H1 (cell line): ENCODE measurements around the gene DDX51. TPM values are rescaled to one million over a fixed set of nuclear protein-coding genes. Genes with fewer than 3 reads are reported as not detected.

ENCODE experiments used
- CTCF ChIA-PET: fragments of 300-600 bp; sonication (Branson Sonifier 250); formaldehyde crosslinking; loops from one replicate; lab custom pipeline; 2021; ENCODE audit not compliant: partially characterized antibody; lab: Charles Lee
- POLR2A ChIA-PET: fragments of 300-600 bp; sonication (Branson Sonifier 250); formaldehyde crosslinking; loops from one replicate; lab custom pipeline; 2021; ENCODE audit warnings: inconsistent platforms; ENCODE audit not compliant: partially characterized antibody; lab: Charles Lee
- DNase-seq, 2 experiments: peaks; one replicate each; pipeline versions ENCODE4 v3.0.0 to v3.0.0-alpha.2; 2010 to 2022; ENCODE audit warnings: low spot score in 2 of 2, low read depth in 1 of 2, mixed read lengths in 1 of 2
- FAIRE-seq: peaks from 2 replicates; lab custom pipeline; 2011; peaks lifted over from hg19 to GRCh38; lab: Jason Lieb, UNC
- H2AFZ ChIP-seq: 2 replicates; pipeline ENCODE4 v1.8.1; 2012; ENCODE audit warnings: low read length, inconsistent platforms
- H2AK5ac ChIP-seq: 2 replicates; pipeline ENCODE4 v1.6.1; 2013; ENCODE audit warnings: low read depth, low read length
- H2BK120ac ChIP-seq: replicated peaks from 2 replicates; pipeline ENCODE3; 2013; ENCODE audit warnings: low read depth, low read length, inconsistent platforms
- H2BK12ac ChIP-seq: 2 replicates; pipeline ENCODE4 v1.6.1; 2013; ENCODE audit warnings: low read depth, low read length
- H2BK15ac ChIP-seq: 2 replicates; pipeline ENCODE4 v1.6.1; 2013; ENCODE audit warnings: low read length
- H2BK20ac ChIP-seq: 2 replicates; pipeline ENCODE4 v1.6.1; 2013; ENCODE audit warnings: low read length
- H2BK5ac ChIP-seq: 2 replicates; pipeline ENCODE4 v1.6.1; 2013; ENCODE audit warnings: low read depth, low read length
- H3K14ac ChIP-seq: 2 replicates; pipeline ENCODE4 v1.6.1; 2013; ENCODE audit warnings: inconsistent platforms; ENCODE audit not compliant: insufficient read length
- H3K18ac ChIP-seq: 2 replicates; pipeline ENCODE4 v1.6.1; 2013; ENCODE audit warnings: low read length; ENCODE audit errors: extremely low read depth
- H3K23ac ChIP-seq: 2 replicates; pipeline ENCODE4 v1.6.1; 2013; ENCODE audit warnings: inconsistent platforms; ENCODE audit not compliant: insufficient read length
- H3K23me2 ChIP-seq: 2 replicates; pipeline ENCODE4 v1.6.1; 2013; ENCODE audit warnings: low read depth, low read length
- H3K27ac ChIP-seq: 2 replicates; pipeline ENCODE4 v1.6.1; 2011; ENCODE audit warnings: low read depth, low read length, inconsistent platforms
- H3K27me3 ChIP-seq, 4 experiments: replicated peaks in 1 of 4; 1 replicate in 1 of 4; 2 replicates in 3 of 4; pipeline versions ENCODE4 v1.6.1 to v1.8.1; 2011 to 2013; ENCODE audit warnings: low read length in 3 of 4, mild to moderate bottlenecking in 3 of 4, inconsistent platforms in 2 of 4, mixed read lengths in 2 of 4, moderate library complexity in 1 of 4; ENCODE audit not compliant: control insufficient read depth in 3 of 4, insufficient read depth in 3 of 4; ENCODE audit errors: extremely low read depth in 1 of 4
- H3K36me3 ChIP-seq, 4 experiments: 2 replicates each; pipeline versions ENCODE4 v1.6.1 to v1.8.1; 2011 to 2013; ENCODE audit warnings: mild to moderate bottlenecking in 4 of 4, low read length in 3 of 4, moderate library complexity in 2 of 4, control low read depth in 1 of 4, inconsistent platforms in 1 of 4; ENCODE audit not compliant: insufficient read depth in 4 of 4, control insufficient read depth in 2 of 4
- H3K4ac ChIP-seq: replicated peaks from 2 replicates; pipeline ENCODE3; 2013; ENCODE audit warnings: low read length, low read depth, mixed read lengths, inconsistent platforms; ENCODE audit not compliant: insufficient read length
- H3K4me1 ChIP-seq, 4 experiments: replicated peaks in 1 of 4; 1 replicate in 1 of 4; 2 replicates in 3 of 4; pipeline versions ENCODE4 v1.6.1 to v1.8.1; 2011 to 2013; ENCODE audit warnings: low read length in 3 of 4, inconsistent platforms in 2 of 4, mixed read lengths in 1 of 4; ENCODE audit not compliant: insufficient read depth in 4 of 4, control insufficient read depth in 3 of 4
- H3K4me2 ChIP-seq, 2 experiments: 2 replicates each; pipeline versions ENCODE4 v1.6.1 to v1.8.1; 2011 to 2013; ENCODE audit warnings: low read depth in 2 of 2, low read length in 2 of 2, control low read depth in 1 of 2, inconsistent platforms in 1 of 2, mild to moderate bottlenecking in 1 of 2; ENCODE audit not compliant: insufficient read depth in 1 of 2
- H3K4me3 ChIP-seq, 4 experiments: fragments of 200-600, 300-600 bp in 1 of 4; sonication (generic), shearing (Covaris generic), sonication (Bioruptor Twin) in 1 of 4; 2 replicates each; pipeline versions ENCODE4 v1.5.1 to v1.8.1; 2011 to 2016; ENCODE audit warnings: low read length in 4 of 4, low read depth in 3 of 4, control low read depth in 2 of 4, inconsistent platforms in 2 of 4, mild to moderate bottlenecking in 2 of 4, mixed read lengths in 1 of 4, moderate library complexity in 1 of 4; ENCODE audit not compliant: insufficient read depth in 2 of 4; ENCODE audit errors: extremely low read depth in 1 of 4
- H3K56ac ChIP-seq: replicated peaks from 2 replicates; pipeline ENCODE3; 2013; ENCODE audit warnings: low read depth, mild to moderate bottlenecking, mixed read lengths, low read length, inconsistent platforms; ENCODE audit not compliant: insufficient read length
- H3K79me1 ChIP-seq: 2 replicates; pipeline ENCODE4 v1.6.1; 2013; ENCODE audit warnings: low read depth, low read length, control low read depth
- H3K79me2 ChIP-seq, 2 experiments: 2 replicates each; pipeline versions ENCODE4 v1.6.1 to v1.8.1; 2012 to 2013; ENCODE audit warnings: low read length in 2 of 2, mild to moderate bottlenecking in 2 of 2, inconsistent platforms in 1 of 2; ENCODE audit not compliant: insufficient read depth in 2 of 2, control insufficient read depth in 1 of 2
- H3K9ac ChIP-seq, 4 experiments: replicated peaks in 1 of 4; 1 replicate in 1 of 4; 2 replicates in 3 of 4; pipeline versions ENCODE4 v1.6.1 to v1.8.1; 2011 to 2013; ENCODE audit warnings: low read depth in 3 of 4, low read length in 3 of 4, control low read depth in 2 of 4, mild to moderate bottlenecking in 2 of 4, moderate library complexity in 2 of 4, inconsistent platforms in 1 of 4; ENCODE audit errors: extremely low read depth in 1 of 4
- H3K9me3 ChIP-seq, 2 experiments: 2 replicates each; pipeline versions ENCODE4 v1.6.1 to v1.8.1; 2012 to 2013; ENCODE audit warnings: mild to moderate bottlenecking in 2 of 2, moderate library complexity in 2 of 2, control low read depth in 1 of 2, inconsistent platforms in 1 of 2, low read depth in 1 of 2, low read length in 1 of 2, mixed read lengths in 1 of 2; ENCODE audit not compliant: insufficient read depth in 2 of 2
- H4K20me1 ChIP-seq, 2 experiments: replicated peaks in 1 of 2; 2 replicates each; pipeline versions ENCODE3 to v1.8.1; 2011 to 2013; ENCODE audit warnings: inconsistent platforms in 2 of 2, low read length in 2 of 2, mild to moderate bottlenecking in 1 of 2; ENCODE audit not compliant: insufficient read depth in 2 of 2, control insufficient read depth in 1 of 2
- H4K5ac ChIP-seq: 2 replicates; pipeline ENCODE4 v1.6.1; 2013; ENCODE audit warnings: low read length, low read depth, mixed read lengths, inconsistent platforms; ENCODE audit not compliant: insufficient read length
- H4K8ac ChIP-seq: 2 replicates; pipeline ENCODE4 v1.8.0; 2013; ENCODE audit warnings: mild to moderate bottlenecking, moderate library complexity, low read length, inconsistent platforms; ENCODE audit not compliant: insufficient read depth; ENCODE audit errors: extremely low read depth
- H4K91ac ChIP-seq: replicated peaks from 2 replicates; pipeline ENCODE3; 2013; ENCODE audit warnings: low read length, mixed read lengths, inconsistent platforms; ENCODE audit not compliant: insufficient read length
- CBX8 ChIP-seq: fragments of 300-800, 300-1000 bp; sonication (generic); IDR thresholded peaks from 2 replicates; pipeline ENCODE4 v1.7.1; 2016; ENCODE audit warnings: low read depth, low read length, borderline replicate concordance
- CEBPB ChIP-seq: IDR thresholded peaks from 2 replicates; pipeline ENCODE4 v1.6.1; 2012; ENCODE audit warnings: low read depth, low read length
- CHD2 ChIP-seq: IDR thresholded peaks from 2 replicates; pipeline ENCODE4 v1.6.1; 2012; ENCODE audit warnings: low read length, improper control_type of control experiment
- CTCF ChIP-seq, 3 experiments: IDR thresholded peaks; 1 replicate in 2 of 3; 2 replicates in 1 of 3; pipeline versions ENCODE4 v1.5.1 to v1.6.1; 2011; ENCODE audit warnings: low read length in 3 of 3, mild to moderate bottlenecking in 3 of 3, inconsistent platforms in 2 of 3, low read depth in 1 of 3, moderate library complexity in 1 of 3; ENCODE audit not compliant: insufficient read depth in 1 of 3; ENCODE audit errors: control extremely low read depth in 1 of 3
- GABPA ChIP-seq: IDR thresholded peaks from 2 replicates; pipeline ENCODE4 v1.6.1; 2011; ENCODE audit warnings: mild to moderate bottlenecking, low read length, moderate library complexity, borderline replicate concordance; ENCODE audit not compliant: insufficient read depth
- RXRA ChIP-seq: IDR thresholded peaks from 2 replicates; pipeline ENCODE4 v1.6.1; 2011; ENCODE audit warnings: low read depth, mild to moderate bottlenecking, low read length, moderate library complexity; ENCODE audit not compliant: insufficient read depth
- SIN3A ChIP-seq, 2 experiments: IDR thresholded peaks in 1 of 2; conservative IDR thresholded peaks in 1 of 2; 2 replicates each; pipeline ENCODE4 v1.6.1; 2011 to 2012; ENCODE audit warnings: low read length in 2 of 2, improper control_type of control experiment in 1 of 2, low read depth in 1 of 2, mild to moderate bottlenecking in 1 of 2
- SUZ12 ChIP-seq: fragments of 200-600 bp; sonication (generic); IDR thresholded peaks from 2 replicates; pipeline ENCODE4 v1.6.1; 2012; ENCODE audit warnings: mild to moderate bottlenecking, inconsistent platforms, low read length, moderate library complexity, mixed read lengths
- TAF7 ChIP-seq: optimal IDR thresholded peaks from 2 replicates; pipeline ENCODE3; 2011; ENCODE audit warnings: low read depth, mild to moderate bottlenecking, inconsistent platforms, low read length, moderate library complexity, borderline replicate concordance
- TEAD4 ChIP-seq: IDR thresholded peaks from 2 replicates; pipeline ENCODE4 v1.6.1; 2012; ENCODE audit warnings: low read depth, low read length, inconsistent platforms, mixed read lengths
- WGBS, 2 experiments: shearing (Covaris generic) in 1 of 2; methylation state at CpG; one replicate each; pipeline versions ENCODE4 v1.1.6 to v1.1.7; 2013 to 2015; ENCODE audit warnings: low lambda C conversion rate in 2 of 2, mixed read lengths in 2 of 2, inconsistent platforms in 1 of 2, low coverage in 1 of 2, missing lambda C conversion rate in 1 of 2; ENCODE audit not compliant: insufficient replicate concordance in 2 of 2, insufficient coverage in 1 of 2, insufficient read length in 1 of 2; ENCODE audit errors: extremely low coverage in 1 of 2, missing lambda C conversion rate in 1 of 2; 5-methylcytosine and 5-hydroxymethylcytosine counted together
- polyA plus RNA-seq, 7 experiments: library from polyadenylated mRNA; depleted of rRNA in 3 of 7; stranded (reverse) in 5 of 7; unstranded in 2 of 7; fragments of >200 nt in 5 of 7; fragments of 200-250 nt in 2 of 7; gene quantifications; 1 replicate in 5 of 7; 2 replicates in 1 of 7; 4 replicates in 1 of 7; pipeline versions ENCODE4 v1.2.1 to v1.2.3, GENCODE V29; 2011 to 2013; ENCODE audit warnings: missing spikeins in 2 of 7, mixed read lengths in 2 of 7
- total RNA-seq: library from RNA; stranded (reverse); fragmentation: NEBNext Ultra II Directional; extraction: Animal tissue kit (Norgen Biotek cat#: 25700); gene quantifications from 2 replicates; pipeline ENCODE4 v1.2.1, GENCODE V29; 2021

Gene DDX51
- total and polyA plus RNA-seq, 2 of the 8 experiments (the other 6 are each of a cell fraction or from before 2014, with no cell fraction given): 11.2 to 24.4 TPM

DNA sequence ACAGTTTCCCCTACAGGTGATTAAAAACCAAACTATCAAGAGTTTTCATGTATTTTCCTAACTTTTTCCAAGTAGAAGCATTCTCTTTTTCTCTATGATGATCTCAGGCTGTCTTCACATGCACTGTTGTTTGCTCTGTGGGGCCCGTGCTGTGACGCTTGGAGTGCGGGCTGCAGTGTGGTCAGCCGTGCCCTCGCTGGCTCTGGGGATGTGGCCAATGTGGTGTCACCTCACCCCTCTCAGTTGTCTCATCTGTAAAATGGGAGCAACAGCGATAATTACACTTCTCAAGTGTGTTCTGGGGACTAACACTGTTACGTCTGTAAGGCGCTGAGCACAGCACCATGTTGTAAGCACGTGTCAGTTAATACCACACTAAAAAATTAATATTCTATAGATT is 28.6 kb downstream of the DDX51 start:
- no peak overlapping the region for H3K4ac ChIP-seq
- H2BK120ac ChIP-seq: no peak overlapping the region
- no peaks in the 10 kb centered on the region for H3K79me1 ChIP-seq
- H3K18ac ChIP-seq: no peak overlapping the region
- H3K79me2 ChIP-seq: no peaks in the 10 kb centered on the region
- H2BK20ac ChIP-seq: no peak overlapping the region
- DNase-seq (no peak), FAIRE-seq (no peak)
- no peak overlapping the region for H3K9ac ChIP-seq
- H2BK5ac ChIP-seq: no peak overlapping the region
- H3K4me2 ChIP-seq: no peak overlapping the region
- H3K4me3 ChIP-seq: no peak overlapping the region
- H2BK12ac ChIP-seq: no peak overlapping the region
- H3K56ac ChIP-seq: no peak overlapping the region
- H3K4me1 ChIP-seq: no peaks in the 10 kb centered on the region; a peak in 2 of 7 replicates
- CTCF ChIA-PET: interaction anchor here (1.3 kb wide), 1 partner anchor 8 kb away, joined by 3 read pairs; no protein-coding TSS in a partner anchor
- no peak overlapping the region for H4K5ac ChIP-seq
- H2AFZ ChIP-seq: no peak overlapping the region
- H3K14ac ChIP-seq: no peak overlapping the region
- H4K8ac ChIP-seq: no peak overlapping the region
- no peak overlapping the region for H2AK5ac ChIP-seq
- H3K23me2 ChIP-seq: no peaks in the 10 kb centered on the region
- H2BK15ac ChIP-seq: no peak overlapping the region
- H4K91ac ChIP-seq: no peak overlapping the region
- H3K23ac ChIP-seq: no peak overlapping the region
- H3K36me3 ChIP-seq: peaks cover 7 to 19% (median 11%) of the 10 kb centered on the region in 4 experiments
- H3K27ac ChIP-seq: no peak overlapping the region
- H3K27me3 ChIP-seq: no peaks in the 10 kb centered on the region
- POLR2A ChIA-PET: interaction anchor here (1.0 kb wide), 3 partner anchors 15 to 26 kb away, joined by 3 to 4 read pairs (median 4); no protein-coding TSS in a partner anchor
- peaks cover 0 to 2% of the 10 kb centered on the region in 2 experiments for H4K20me1 ChIP-seq
- H3K9me3 ChIP-seq: no peaks in the 10 kb centered on the region; a peak in 1 of 4 replicates
- WGBS, 2 experiments: 82% methylated on average over 9 of the region's 9 CpGs; no CpG with 5 or more reads in 1 of the 2 experiments
- no peak for TF ChIP-seq CBX8
- no peak for TF ChIP-seq TAF7
- TF ChIP-seq RXRA: no peak
- TF ChIP-seq TEAD4: no peak
- TF ChIP-seq SUZ12: no peak
- TF ChIP-seq CHD2: no peak
- no peak for TF ChIP-seq CTCF (IDR thresholded peaks at IDR 0.05; ENCODE audit: control extremely low read depth in 1 of 3, insufficient read depth in 1 of 3, low read depth in 1 of 3, low read length in 3 of 3)
- TF ChIP-seq CEBPB: no peak
- no peak for TF ChIP-seq SIN3A (conservative IDR thresholded peaks at IDR 0.05 in 1 of 2, IDR thresholded peaks at IDR 0.05 in 1 of 2; ENCODE audit: low read depth in 1 of 2, low read length in 2 of 2)
- TF ChIP-seq GABPA: no peak
